DND-41 (cell line): ENCODE data around the gene NUBP2.

Experiments used
- ATAC-seq: fragments of 200-7000 bp; cut with Tn5 transposase; 3 replicates; pipeline ENCODE4 v1.9.1; 2021; ENCODE audit warnings: low read depth; ENCODE audit not compliant: insufficient read depth
- DNase-seq: peaks from one replicate; pipeline ENCODE4 v3.0.0-alpha.2; 2020
- H2AFZ ChIP-seq: 2 replicates; pipeline ENCODE4 v1.6.0; 2012; ENCODE audit warnings: low read depth, low read length
- H3K27ac ChIP-seq: 2 replicates; pipeline ENCODE4 v1.5.1; 2012; ENCODE audit warnings: low read length, inconsistent platforms
- H3K27me3 ChIP-seq: fragments of 200-600 bp; sonication (generic); 2 replicates; pipeline ENCODE4 v1.6.0; 2012; ENCODE audit warnings: low read length, mild to moderate bottlenecking, inconsistent platforms; ENCODE audit not compliant: insufficient read depth, poor library complexity
- H3K36me3 ChIP-seq: 2 replicates; pipeline ENCODE4 v1.5.1; 2012; ENCODE audit warnings: low read length, inconsistent platforms; ENCODE audit not compliant: insufficient read depth
- H3K4me1 ChIP-seq: 2 replicates; pipeline ENCODE4 v1.5.1; 2012; ENCODE audit warnings: mild to moderate bottlenecking, low read length; ENCODE audit not compliant: insufficient read depth
- H3K4me2 ChIP-seq: 2 replicates; pipeline ENCODE4 v1.6.0; 2012; ENCODE audit warnings: mild to moderate bottlenecking, moderate library complexity, low read length, inconsistent platforms; ENCODE audit not compliant: insufficient read depth
- H3K4me3 ChIP-seq, 2 experiments: fragments of 200-600 bp in 1 of 2; shearing (Covaris generic) in 1 of 2; 2 replicates each; pipeline ENCODE4 v1.5.1; 2012 to 2016; ENCODE audit warnings: inconsistent platforms in 2 of 2, low read length in 2 of 2, mild to moderate bottlenecking in 2 of 2, low read depth in 1 of 2, moderate library complexity in 1 of 2
- H3K79me2 ChIP-seq: 2 replicates; pipeline ENCODE4 v1.6.0; 2012; ENCODE audit warnings: low read length, inconsistent platforms; ENCODE audit not compliant: insufficient read depth
- H3K9ac ChIP-seq: 2 replicates; pipeline ENCODE4 v1.6.0; 2012; ENCODE audit warnings: low read depth, mild to moderate bottlenecking, inconsistent platforms, low read length, moderate library complexity
- H3K9me3 ChIP-seq: 2 replicates; pipeline ENCODE4 v1.5.1; 2012; ENCODE audit warnings: low read length, moderate library complexity, mild to moderate bottlenecking, inconsistent platforms; ENCODE audit not compliant: insufficient read depth, severe bottlenecking
- H4K20me1 ChIP-seq: 2 replicates; pipeline ENCODE4 v1.6.0; 2012; ENCODE audit warnings: low read length; ENCODE audit not compliant: insufficient read depth
- CTCF ChIP-seq: IDR thresholded peaks from 2 replicates; pipeline ENCODE4 v1.5.1; 2012; ENCODE audit warnings: borderline replicate concordance, low read length, moderate library complexity, mild to moderate bottlenecking; ENCODE audit not compliant: poor library complexity, severe bottlenecking; ENCODE audit errors: extremely low read depth
- EZH2 ChIP-seq: IDR thresholded peaks from 3 replicates; pipeline ENCODE4 v1.6.1; 2012; ENCODE audit warnings: borderline replicate concordance, low read depth, mild to moderate bottlenecking, moderate library complexity, low read length, inconsistent platforms; ENCODE audit not compliant: severe bottlenecking

NUBP2 gene

GRCh38 chr16:1822801-1823200 is 40.0 kb downstream of the NUBP2 start:
- H3K79me2 ChIP-seq: peaks cover 41% of the 10 kb centered on the region
- H2AFZ ChIP-seq: no peak overlapping the region
- no peak overlapping the region for H3K4me3 ChIP-seq
- no peak overlapping the region for H3K27ac ChIP-seq
- peaks cover 30% of the 10 kb centered on the region for H3K4me1 ChIP-seq
- peaks cover 22% of the 10 kb centered on the region for H4K20me1 ChIP-seq
- H3K27me3 ChIP-seq: no peaks in the 10 kb centered on the region
- no peak for TF ChIP-seq CTCF
- TF ChIP-seq EZH2: no peak
- ATAC-seq (no peak), DNase-seq (no peak)
- no peaks in the 10 kb centered on the region for H3K9me3 ChIP-seq
- peaks cover 48% of the 10 kb centered on the region for H3K36me3 ChIP-seq
- no peak overlapping the region for H3K9ac ChIP-seq
- no peak overlapping the region for H3K4me2 ChIP-seq

DNA sequence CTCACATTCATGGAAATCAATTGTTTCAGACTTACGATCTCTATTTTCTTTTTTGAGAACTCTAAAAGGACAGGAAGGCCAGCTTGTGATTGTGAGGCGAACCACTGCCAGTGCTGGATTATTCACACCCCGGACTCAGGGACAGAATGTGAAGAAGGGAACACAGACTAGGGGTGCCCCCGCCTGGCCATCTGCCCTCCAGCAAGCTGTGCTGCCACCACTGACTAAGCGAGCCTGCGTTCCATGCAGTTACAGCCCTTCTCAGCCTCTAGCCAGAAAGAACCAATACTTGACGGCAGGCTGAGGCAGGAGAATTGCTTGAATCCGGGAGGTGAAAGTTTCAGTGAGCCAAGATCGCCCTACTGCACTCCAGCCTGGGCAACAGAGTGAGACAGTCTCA is 41.1 kb downstream of the NUBP2 start:
- Histone ChIP-seq H3K27ac (no peak overlapping the region), H3K4me1 (peaks cover 40% of the 10 kb centered on the region), H3K9ac (no peak overlapping the region), H3K27me3 (no peaks in the 10 kb centered on the region), H3K36me3 (peaks cover 38% of the 10 kb centered on the region), H3K79me2 (peaks cover 50% of the 10 kb centered on the region), H3K9me3 (no peaks in the 10 kb centered on the region), H2AFZ (no peak overlapping the region), H3K4me3 (no peak overlapping the region), H4K20me1 (peaks cover 22% of the 10 kb centered on the region), H3K4me2 (no peak overlapping the region)
- ATAC-seq (no peak), DNase-seq (peak; percentile 22)
- TF ChIP-seq EZH2: no peak
- peak; percentile 32 for TF ChIP-seq CTCF

- H3K9me3 ChIP-seq: no peaks in the 10 kb centered on the region
Measured at GRCh38 chr16:1825381-1825863, 42.7 kb downstream of the NUBP2 start.

More at GRCh38 chr16:1825381-1825863, 42.7 kb downstream of the NUBP2 start:
- Histone ChIP-seq H3K4me2 (peak overlapping the region; percentile 90), H3K9ac (peak overlapping the region; percentile 73), H3K27me3 (no peaks in the 10 kb centered on the region), H3K27ac (peak overlapping the region; percentile 28; the same call in 1 of the 2 replicates), H2AFZ (peak overlapping the region; percentile 99; the same call in 1 of the 2 replicates), H3K4me3 (peak overlapping the region; percentile 19 to 95; a peak in 3 of 4 replicates), H3K79me2 (peaks cover 56% of the 10 kb centered on the region), H4K20me1 (peaks cover 22% of the 10 kb centered on the region), H3K36me3 (peaks cover 33% of the 10 kb centered on the region), H3K4me1 (peaks cover 52% of the 10 kb centered on the region)
- DNase-seq (no peak), ATAC-seq (no peak)
- no peak for TF ChIP-seq CTCF
- TF ChIP-seq EZH2: no peak
